Activated CD4-positive, CD25-positive, alpha-beta regulatory T cell treated with anti-CD3 and anti-CD28 coated beads, Interleukin-2, amount 50 U/mL, for 24 hours (primary cell): ENCODE data around the gene C1orf115.
"Not testable (repeated sequence)": the region's sequence is repeated elsewhere in the genome, so short reads cannot be mapped to it uniquely, and the experiment has no call there.

Experiments
- ATAC-seq, 2 donors: fragments of 150-1000 bp; cut with Tn5 transposase; one replicate each; pipeline ENCODE4 v1.10.0; 2021; ENCODE audit warnings: mild to moderate bottlenecking in 1 of 2, moderate library complexity in 1 of 2

Gene C1orf115

GRCh38 chr1:220690140-220691052, at the start of gene C1orf115:
C1orf115 (plus strand) TSS chr1:220690363; CDS start chr1:220690403, 40 bp downstream.
- ATAC-seq = peak; percentile 90 to 92

GRCh38 chr1:220642285-220642684, 47.9 kb upstream of the C1orf115 start:
- ATAC-seq = no peak

GRCh38 chr1:220652995-220653394, 37.2 kb upstream of the C1orf115 start:
- ATAC-seq = no peak

- no peak for ATAC-seq
These were observed 34.7 kb upstream of the C1orf115 start for GRCh38 chr1:220655509-220655908.

GRCh38 chr1:220655961-220656740, 34.0 kb upstream of the C1orf115 start:
- ATAC-seq = no peak

- ATAC-seq = no peak
These were observed 23.8 kb upstream of the C1orf115 start for GRCh38 chr1:220666349-220666748.

- ATAC-seq = no peak
These were observed 21.2 kb upstream of the C1orf115 start for GRCh38 chr1:220669005-220669404.

- no peak for ATAC-seq
These were observed 19.8 kb upstream of the C1orf115 start for GRCh38 chr1:220670365-220670764.

- ATAC-seq = no peak
These were observed 16.2 kb upstream of the C1orf115 start for GRCh38 chr1:220673921-220674320.

GRCh38 chr1:220677251-220677650, 12.9 kb upstream of the C1orf115 start:
- no peak for ATAC-seq

GRCh38 chr1:220680085-220680687, 10.0 kb upstream of the C1orf115 start:
- peak in 1 of 2 donors; percentile 58 for ATAC-seq

GRCh38 chr1:220681220-220681880, 8.8 kb upstream of the C1orf115 start:
- ATAC-seq = no peak

GRCh38 chr1:220682901-220683576, 7.1 kb upstream of the C1orf115 start:
- no peak for ATAC-seq

GRCh38 chr1:220683716-220684115, 6.4 kb upstream of the C1orf115 start:
- not testable (repeated sequence) for ATAC-seq

- ATAC-seq = no peak
These were observed 5.3 kb upstream of the C1orf115 start for GRCh38 chr1:220684890-220685289.

- ATAC-seq = no peak
These were observed 4.3 kb upstream of the C1orf115 start for GRCh38 chr1:220685879-220686278.

GRCh38 chr1:220687809-220688208, 2.4 kb upstream of the C1orf115 start:
- ATAC-seq = no peak

- no peak for ATAC-seq
These were observed 497 bp upstream of the C1orf115 start for GRCh38 chr1:220689666-220690065.

- no peak for ATAC-seq
These were observed 1.0 kb downstream of the C1orf115 start for GRCh38 chr1:220691053-220691684.

- no peak for ATAC-seq
These were observed 2.5 kb downstream of the C1orf115 start for GRCh38 chr1:220692436-220693228.
